OCI-LY3 (cell line): Measurements from ENCODE around the gene DDX41.

Source experiments
- CTCF ChIP-seq: fragments of 200-600, 300-600 bp; sonication (generic); IDR thresholded peaks from 2 replicates; pipeline ENCODE4 v1.5.1; 2014; ENCODE audit warnings: antibody characterized with exemption, low read length, low read depth
- EZH2phosphoT487 ChIP-seq: fragments of 200-600 bp; shearing (Covaris generic); IDR thresholded peaks from 2 replicates; pipeline ENCODE4 v1.6.1; 2018; ENCODE audit warnings: antibody characterized with exemption, mixed run types, low read depth

GRCh38 chr5:177499842-177500241, 16.9 kb downstream of the DDX41 start:
- TF ChIP-seq CTCF (no peak), EZH2phosphoT487 (no peak)
